OCI-LY1 (cell line): ENCODE results near the gene TGFBRAP1.

Experiments
- CTCF ChIP-seq: fragments of 200-600 bp; sonication (generic), shearing (Covaris generic); IDR thresholded peaks from 2 replicates; pipeline ENCODE4 v1.5.1; 2017; ENCODE audit warnings: mild to moderate bottlenecking, antibody characterized with exemption, low read length, moderate library complexity, mixed read lengths
- EZH2 ChIP-seq: fragments of 200-600 bp; sonication (generic), shearing (Covaris generic); IDR thresholded peaks from 2 replicates; pipeline ENCODE4 v1.8.0; 2017; ENCODE audit warnings: borderline replicate concordance, mixed run types, mild to moderate bottlenecking, antibody characterized with exemption, low read length, moderate library complexity, mixed read lengths

DNA sequence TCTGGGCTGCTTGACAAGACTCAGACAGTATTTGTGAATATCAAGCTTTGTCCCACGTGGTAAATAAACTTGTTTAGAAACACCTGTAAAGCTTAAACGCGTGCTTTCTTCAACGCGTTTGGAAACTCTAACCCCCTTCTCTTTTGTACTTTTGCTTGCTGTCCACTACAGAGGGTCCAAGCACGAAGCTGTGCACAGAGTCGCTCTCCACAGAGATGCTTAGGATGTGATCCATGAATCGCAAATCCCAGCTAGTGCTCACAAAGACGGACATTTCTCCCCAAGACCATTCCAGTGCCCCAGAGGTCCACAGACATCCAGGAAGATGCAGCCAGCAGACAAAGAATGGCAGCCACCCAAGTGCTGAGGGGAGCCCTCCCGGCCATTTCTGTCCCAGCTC is 88.1 kb downstream of the TGFBRAP1 start, which contains the start of gene GPR45:
- TF ChIP-seq CTCF (no peak), EZH2 (no peak)
